Fibroblast of pulmonary artery (primary cell): ENCODE results near the gene DUSP22.

Experiments
- DNase-seq: peaks from one replicate; pipeline ENCODE4 v3.0.0-alpha.2; 2010; ENCODE audit warnings: low read depth
- H3K4me3 ChIP-seq: replicated peaks from 2 replicates; pipeline ENCODE4 v1.5.1; 2011; ENCODE audit warnings: low read depth, mild to moderate bottlenecking, control low read depth, low read length, moderate library complexity
- TF ChIP-seq, protein P1 (sequence below): IDR thresholded peaks from 2 replicates; pipeline ENCODE4 v1.5.1; 2011; ENCODE audit warnings: mild to moderate bottlenecking, control low read depth, low read length, inconsistent platforms; ENCODE audit errors: missing control alignments

The DUSP22 gene

GRCh38 chr6:292506-293192, 362 bp downstream of the DUSP22 start:
- TF ChIP-seq, protein P1, sequence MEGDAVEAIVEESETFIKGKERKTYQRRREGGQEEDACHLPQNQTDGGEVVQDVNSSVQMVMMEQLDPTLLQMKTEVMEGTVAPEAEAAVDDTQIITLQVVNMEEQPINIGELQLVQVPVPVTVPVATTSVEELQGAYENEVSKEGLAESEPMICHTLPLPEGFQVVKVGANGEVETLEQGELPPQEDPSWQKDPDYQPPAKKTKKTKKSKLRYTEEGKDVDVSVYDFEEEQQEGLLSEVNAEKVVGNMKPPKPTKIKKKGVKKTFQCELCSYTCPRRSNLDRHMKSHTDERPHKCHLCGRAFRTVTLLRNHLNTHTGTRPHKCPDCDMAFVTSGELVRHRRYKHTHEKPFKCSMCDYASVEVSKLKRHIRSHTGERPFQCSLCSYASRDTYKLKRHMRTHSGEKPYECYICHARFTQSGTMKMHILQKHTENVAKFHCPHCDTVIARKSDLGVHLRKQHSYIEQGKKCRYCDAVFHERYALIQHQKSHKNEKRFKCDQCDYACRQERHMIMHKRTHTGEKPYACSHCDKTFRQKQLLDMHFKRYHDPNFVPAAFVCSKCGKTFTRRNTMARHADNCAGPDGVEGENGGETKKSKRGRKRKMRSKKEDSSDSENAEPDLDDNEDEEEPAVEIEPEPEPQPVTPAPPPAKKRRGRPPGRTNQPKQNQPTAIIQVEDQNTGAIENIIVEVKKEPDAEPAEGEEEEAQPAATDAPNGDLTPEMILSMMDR: no peak
- peak overlapping the region; percentile 67 for H3K4me3 ChIP-seq
- peak; percentile 38 for DNase-seq

- H3K4me3 ChIP-seq: peak overlapping the region; percentile 67
- DNase-seq: peak; percentile 16
- TF ChIP-seq, protein P1: no peak
These were observed 1.2 kb downstream of the DUSP22 start for GRCh38 chr6:293193-294174.

DNA sequence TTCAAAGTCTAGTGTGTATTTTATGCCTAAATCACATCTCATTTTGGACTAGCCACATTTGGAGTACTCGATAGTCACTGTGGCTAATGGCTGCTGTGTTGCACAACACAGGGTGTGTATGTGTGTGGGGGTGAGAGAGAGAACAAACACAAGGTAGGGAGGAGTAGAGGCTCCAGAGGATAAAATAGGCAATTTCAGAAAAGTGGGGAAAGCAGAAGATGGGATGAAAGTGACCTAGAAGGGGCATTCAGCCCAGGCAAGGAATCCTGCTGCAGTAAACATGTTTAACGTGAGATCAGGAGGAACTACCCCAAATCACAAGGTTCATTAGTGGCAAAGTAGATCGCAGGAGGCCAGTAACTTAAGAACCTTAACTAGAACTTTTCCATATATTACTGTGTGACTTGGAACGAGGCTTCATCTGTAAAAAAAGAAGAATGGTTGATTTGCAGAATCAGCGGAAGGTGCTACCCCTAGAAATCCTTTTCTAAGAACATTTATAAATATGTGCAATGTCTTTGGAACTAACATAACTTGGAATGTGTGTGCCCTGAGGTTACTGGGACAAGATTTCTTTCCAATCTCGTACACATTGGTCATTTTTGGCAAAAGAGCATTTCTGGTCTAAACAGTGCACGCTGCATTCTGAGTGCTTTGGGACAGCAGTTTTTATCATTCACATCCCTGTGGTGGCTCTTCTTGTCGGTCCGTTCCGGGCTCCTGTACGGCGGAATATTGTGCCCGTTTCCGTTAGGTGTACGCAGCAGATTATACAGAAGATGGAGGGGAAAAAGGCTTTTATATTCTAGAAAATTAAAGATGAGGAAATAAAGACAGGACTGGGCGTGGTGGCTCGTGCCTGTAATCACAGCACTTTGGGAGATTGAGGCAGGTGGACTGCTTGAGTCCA, 2.6 kb downstream of the DUSP22 start:
- DNase-seq: no peak
- H3K4me3 ChIP-seq: no peak overlapping the region
- TF ChIP-seq, protein P1: no peak

- H3K4me3 ChIP-seq: no peak overlapping the region
- DNase-seq: peak; percentile 18
- TF ChIP-seq, protein P1: no peak
These were observed 4.2 kb downstream of the DUSP22 start for GRCh38 chr6:296151-297122.

DNA sequence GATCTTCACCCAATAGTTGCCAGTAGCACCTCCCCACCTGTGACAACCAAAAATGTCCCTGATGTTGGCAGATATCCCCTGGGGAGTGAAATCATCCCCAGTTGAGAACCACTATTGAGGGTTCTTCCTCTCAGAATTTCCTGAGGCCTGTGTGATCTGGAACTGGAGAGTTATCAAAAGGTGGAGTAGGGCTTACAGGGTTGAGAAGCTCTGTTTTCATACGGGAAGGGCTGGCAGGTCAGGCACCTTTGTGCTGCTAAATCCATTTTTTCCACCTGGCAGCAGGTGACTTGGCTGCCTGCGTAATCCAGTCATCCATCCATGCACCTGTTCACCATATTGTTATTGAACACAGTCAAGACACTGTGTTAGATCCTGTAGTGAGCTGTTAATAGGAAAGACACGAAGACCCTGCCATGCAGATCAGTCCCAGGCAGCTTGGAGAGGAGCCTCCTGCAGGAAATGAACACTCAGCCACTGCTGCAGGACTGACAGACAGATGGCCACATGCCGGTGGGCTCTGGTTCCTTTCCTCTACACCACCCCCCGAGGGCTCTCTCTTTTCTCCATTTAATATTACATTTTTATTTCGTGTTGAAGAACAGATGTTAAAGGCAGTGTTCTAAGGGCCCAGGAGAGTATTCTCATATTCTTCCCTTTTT, 5.4 kb downstream of the DUSP22 start:
- no peak for DNase-seq
- TF ChIP-seq, protein P1: no peak
- no peak overlapping the region for H3K4me3 ChIP-seq
